K562 (cell line): Measurements from ENCODE around the gene TMEM45B.
"Not testable (repeated sequence)": the region's sequence is repeated elsewhere in the genome, so short reads cannot be mapped to it uniquely, and the experiment has no call there.

Experiments used
- ARHGAP35 ChIP-seq: fragments of 450-650 bp; IDR thresholded peaks from 2 replicates; pipeline ENCODE4 v1.6.1; 2018; ENCODE audit not compliant: partially characterized antibody
- ATF2 ChIP-seq: sonication (generic); formaldehyde crosslinking; IDR thresholded peaks from 2 replicates; pipeline ENCODE4 v1.8.1; 2022; ENCODE audit warnings: missing genetic modification reagents
- CTCF ChIP-seq, 3 experiments: IDR thresholded peaks in 2 of 3; conservative IDR thresholded peaks in 1 of 3; 2 replicates each; pipeline ENCODE4 v1.5.1; 2011 to 2012; ENCODE audit warnings: low read length in 3 of 3, mild to moderate bottlenecking in 3 of 3, control low read depth in 2 of 3, improper control_type of control experiment in 1 of 3, inconsistent platforms in 1 of 3, low read depth in 1 of 3, mixed read lengths in 1 of 3, moderate library complexity in 1 of 3; ENCODE audit not compliant: insufficient read depth in 2 of 3
- EGR1 ChIP-seq: fragments of 450-650 bp; conservative IDR thresholded peaks from 2 replicates; pipeline ENCODE4 v1.6.1; 2017; ENCODE audit warnings: mild to moderate bottlenecking
- NBN ChIP-seq: fragments of 450-650 bp; IDR thresholded peaks from 2 replicates; pipeline ENCODE4 v1.6.1; 2016; ENCODE audit warnings: low read depth, mild to moderate bottlenecking
- POLR2A ChIP-seq: fragments of 450-650 bp; conservative IDR thresholded peaks from 2 replicates; pipeline ENCODE4 v1.6.1; 2016
- POLR2AphosphoS5 ChIP-seq: IDR thresholded peaks from 2 replicates; pipeline ENCODE4 v1.6.1; 2011; ENCODE audit warnings: mild to moderate bottlenecking, low read depth, low read length, moderate library complexity; ENCODE audit not compliant: control insufficient read depth, insufficient read depth
- RAD21 ChIP-seq, 2 experiments: fragments of 250-450 bp in 1 of 2; fragments of 450-650 bp in 1 of 2; sonication (Bioruptor Pico) in 1 of 2; formaldehyde crosslinking in 1 of 2; IDR thresholded peaks in 1 of 2; conservative IDR thresholded peaks in 1 of 2; 2 replicates each; pipeline versions ENCODE4 v1.4.0 to v1.8.0; 2020 to 2022; ENCODE audit warnings: mild to moderate bottlenecking in 2 of 2, moderate library complexity in 1 of 2
- SAP30 ChIP-seq: fragments of 200-600 bp; sonication (generic); IDR thresholded peaks from 2 replicates; pipeline ENCODE4 v1.6.1; 2012; ENCODE audit warnings: borderline replicate concordance, low read depth, mild to moderate bottlenecking, moderate library complexity, low read length, control low read depth, inconsistent platforms; ENCODE audit not compliant: insufficient read depth, poor library complexity, severe bottlenecking
- TCF7 ChIP-seq: sonication (generic); IDR thresholded peaks from 2 replicates; pipeline ENCODE4 v1.6.1; 2016; ENCODE audit warnings: antibody characterized with exemption, borderline replicate concordance
- ZNF217 ChIP-seq: sonication (generic); formaldehyde crosslinking; IDR thresholded peaks from 2 replicates; pipeline ENCODE4 v1.8.0; 2022; ENCODE audit warnings: mild to moderate bottlenecking, missing genetic modification reagents

- TF ChIP-seq NBN; ZNF217 (CRISPR knock-in tag); RAD21 (CRISPR knock-in tag; conservative IDR thresholded peaks at IDR 0.05 in 1 of 2, IDR thresholded peaks at IDR 0.05 in 1 of 2); POLR2A; TCF7; CTCF (IDR thresholded peaks at IDR 0.05 in 2 of 3, conservative IDR thresholded peaks at IDR 0.05 in 1 of 3; ENCODE audit: insufficient read depth in 2 of 3, low read depth in 1 of 3, low read length in 3 of 3); EGR1; ATF2 (CRISPR knock-in tag); ARHGAP35; SAP30; POLR2AphosphoS5: not testable (repeated sequence)
Observed at GRCh38 chr11:129820228-129820627, 4.6 kb downstream of the TMEM45B start.
